BLaER1 (cell line): ENCODE data around the gene CDIP1.

Source experiments
- H3K27ac ChIP-seq: shearing (Covaris generic); formaldehyde crosslinking; 2 replicates; pipeline ENCODE4 v1.8.1; 2022
- H3K27me3 ChIP-seq: shearing (Covaris generic); formaldehyde crosslinking; 2 replicates; pipeline ENCODE4 v1.8.1; 2022
- H3K36me3 ChIP-seq: shearing (Covaris generic); formaldehyde crosslinking; 2 replicates; pipeline ENCODE4 v1.8.1; 2022
- H3K4me1 ChIP-seq: shearing (Covaris generic); formaldehyde crosslinking; 2 replicates; pipeline ENCODE4 v1.8.1; 2022
- H3K4me2 ChIP-seq: shearing (Covaris generic); formaldehyde crosslinking; 2 replicates; pipeline ENCODE4 v1.8.1; 2022
- H3K4me3 ChIP-seq: shearing (Covaris generic); formaldehyde crosslinking; 2 replicates; pipeline ENCODE4 v1.8.1; 2022
- H3K9ac ChIP-seq: shearing (Covaris generic); formaldehyde crosslinking; 2 replicates; pipeline ENCODE4 v1.8.1; 2022
- H3K9me3 ChIP-seq: shearing (Covaris generic); formaldehyde crosslinking; 2 replicates; pipeline ENCODE4 v1.8.1; 2022
- H4K20me1 ChIP-seq: shearing (Covaris generic); formaldehyde crosslinking; 2 replicates; pipeline ENCODE4 v1.8.1; 2022
- Cebpa-rat ChIP-seq: shearing (Covaris generic); IDR thresholded peaks from 2 replicates; pipeline ENCODE4 v1.8.1; 2022

The CDIP1 gene

DNA sequence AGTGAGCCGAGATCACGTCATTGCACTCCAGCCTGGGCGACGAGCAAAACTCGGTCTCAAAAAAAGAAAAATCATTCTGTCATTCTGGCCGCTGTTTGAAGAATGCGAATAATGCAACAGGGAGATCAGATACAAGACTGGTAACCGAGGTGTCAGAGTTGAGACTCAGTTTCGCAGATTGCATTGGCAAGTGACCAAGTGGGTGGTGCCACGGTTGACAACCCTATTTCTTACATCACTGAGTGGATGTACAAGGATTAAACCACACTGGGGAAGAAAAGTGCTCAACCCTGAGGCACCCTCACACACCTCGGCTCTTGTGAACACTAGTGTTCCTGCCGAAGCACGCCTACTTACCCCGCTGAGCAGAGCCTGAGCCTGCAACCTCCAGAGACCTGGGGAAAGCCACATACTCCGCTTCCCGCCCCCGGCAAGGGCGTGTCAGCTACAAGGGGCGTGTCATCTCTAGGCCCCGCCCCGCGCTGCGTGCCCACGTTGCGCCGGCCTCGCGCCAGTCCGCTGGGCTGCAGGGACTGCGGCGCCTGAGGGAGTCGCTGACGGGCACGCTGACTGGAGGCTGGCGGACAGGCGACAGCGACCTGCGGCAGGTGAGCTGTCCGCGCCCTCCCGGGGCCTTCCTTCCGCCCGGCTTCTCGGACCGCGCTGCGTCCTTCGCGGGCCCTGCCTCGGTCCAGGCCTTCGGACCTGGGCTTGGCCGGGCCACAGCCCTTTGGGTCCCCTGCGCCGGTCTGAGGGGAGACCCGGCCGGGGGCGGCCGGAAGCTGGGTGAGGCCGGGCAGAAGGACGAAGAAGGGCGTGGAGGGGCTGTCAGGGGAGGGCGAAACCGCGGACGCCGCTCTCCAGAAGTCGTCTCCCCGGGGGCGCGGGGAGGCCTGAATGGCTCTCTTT lies 62.4 kb downstream of the CDIP1 start, which contains the start of gene HMOX2:
HMOX2 (plus strand) TSS at position 519 of the 909 bp plus-strand sequence. CDS start 29,127 bp downstream, outside the sequence.
- peak within 1 kb of the TSS; percentile 91 for H3K27ac ChIP-seq
- peak within 1 kb of the TSS; percentile 87 for H3K9ac ChIP-seq
- peaks cover 48% of the 10 kb centered on the region for H3K4me1 ChIP-seq
- peak within 1 kb of the TSS; percentile 97 for H3K4me2 ChIP-seq
- H4K20me1 ChIP-seq, result peaks cover 43% of the 10 kb centered on the region
- H3K36me3 ChIP-seq, result peaks cover 2% of the 10 kb centered on the region
- peak within 1 kb of the TSS; percentile 80 for H3K4me3 ChIP-seq
- TF ChIP-seq Cebpa-rat, result no peak
- H3K27me3 ChIP-seq, result no peaks in the 10 kb centered on the region
- no peaks in the 10 kb centered on the region for H3K9me3 ChIP-seq

DNA sequence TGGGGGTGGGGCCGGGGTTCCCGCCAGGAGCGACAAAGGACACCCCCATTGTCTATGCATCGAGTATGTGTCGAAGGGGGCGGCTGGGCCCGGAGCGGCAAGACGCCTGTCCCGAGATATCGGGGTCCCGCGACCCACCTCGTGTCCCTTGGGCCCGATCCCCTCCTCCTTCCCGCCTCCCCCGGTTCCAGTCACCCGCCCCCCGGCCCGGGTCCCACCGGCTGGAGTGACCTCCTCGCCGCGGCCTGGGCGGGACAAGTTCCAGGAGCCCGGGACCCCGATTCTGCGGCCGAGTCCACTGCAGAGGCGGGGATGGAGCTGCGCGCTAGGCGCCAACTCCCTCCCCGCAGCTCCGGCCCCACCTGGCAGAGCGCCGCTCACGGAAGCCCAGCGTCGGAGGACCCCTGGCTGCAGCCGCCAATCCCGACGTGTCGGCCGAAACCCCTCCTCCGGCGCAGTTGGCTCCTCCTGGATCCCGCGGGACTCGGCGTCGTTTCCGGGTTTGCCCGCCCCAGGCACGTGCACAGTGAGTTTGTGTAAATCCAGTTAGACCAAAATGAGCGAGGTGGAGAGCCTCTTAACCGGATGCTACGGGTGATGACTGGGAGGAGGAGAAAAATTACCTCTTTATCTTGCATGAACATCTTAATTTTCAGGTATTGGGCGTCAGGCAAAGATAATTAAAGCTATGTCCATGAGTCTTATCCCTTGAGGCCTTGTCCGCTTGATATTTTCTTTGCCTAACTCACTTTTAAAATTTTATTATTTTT lies 64.2 kb downstream of the CDIP1 start, which contains the start of gene NMRAL1:
NMRAL1 (minus strand) TSS at position 434 of the 770 bp plus-strand sequence. CDS start 493 bp downstream, outside the sequence.
- peak within 1 kb of the TSS; percentile 87 for H3K9ac ChIP-seq
- H3K9me3 ChIP-seq, result no peaks in the 10 kb centered on the region
- H3K36me3 ChIP-seq, result peaks cover 17% of the 10 kb centered on the region
- H4K20me1 ChIP-seq, result peaks cover 28% of the 10 kb centered on the region
- H3K4me3 ChIP-seq, result peak within 1 kb of the TSS; percentile 80
- peak within 1 kb of the TSS; percentile 97 for H3K4me2 ChIP-seq
- peaks cover 48% of the 10 kb centered on the region for H3K4me1 ChIP-seq
- peak within 1 kb of the TSS; percentile 91 for H3K27ac ChIP-seq
- TF ChIP-seq Cebpa-rat, result no peak
- H3K27me3 ChIP-seq, result no peaks in the 10 kb centered on the region

DNA sequence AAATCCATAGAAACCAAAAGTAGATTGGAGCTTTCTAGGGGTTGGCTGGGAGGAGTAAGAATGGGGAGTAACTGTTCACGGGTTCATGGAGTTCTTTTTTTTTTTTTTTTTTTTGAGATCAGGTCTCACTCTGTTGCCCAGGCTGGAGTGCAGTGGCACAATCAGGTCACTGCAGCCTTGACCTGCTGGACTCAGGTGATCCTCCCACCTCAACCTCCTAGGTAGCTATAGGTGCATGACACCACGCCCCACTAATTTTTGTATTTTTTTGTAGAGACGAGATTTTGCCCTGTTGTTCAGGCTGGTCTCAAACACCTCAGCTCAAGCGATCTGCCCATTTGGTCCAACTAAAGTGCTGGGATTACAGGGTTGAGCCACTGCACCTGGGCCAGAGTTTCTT lies 65.7 kb downstream of the CDIP1 start:
- Histone ChIP-seq H3K4me3 (peak overlapping the region; percentile 80; the same call in 1 of the 2 replicates), H3K9me3 (no peaks in the 10 kb centered on the region), H4K20me1 (peaks cover 17% of the 10 kb centered on the region; the same call in 1 of the 2 replicates), H3K27ac (no peak overlapping the region), H3K9ac (no peak overlapping the region), H3K27me3 (no peaks in the 10 kb centered on the region), H3K4me2 (peak overlapping the region; percentile 97), H3K4me1 (peaks cover 42% of the 10 kb centered on the region), H3K36me3 (peaks cover 32% of the 10 kb centered on the region)
- no peak for TF ChIP-seq Cebpa-rat

DNA sequence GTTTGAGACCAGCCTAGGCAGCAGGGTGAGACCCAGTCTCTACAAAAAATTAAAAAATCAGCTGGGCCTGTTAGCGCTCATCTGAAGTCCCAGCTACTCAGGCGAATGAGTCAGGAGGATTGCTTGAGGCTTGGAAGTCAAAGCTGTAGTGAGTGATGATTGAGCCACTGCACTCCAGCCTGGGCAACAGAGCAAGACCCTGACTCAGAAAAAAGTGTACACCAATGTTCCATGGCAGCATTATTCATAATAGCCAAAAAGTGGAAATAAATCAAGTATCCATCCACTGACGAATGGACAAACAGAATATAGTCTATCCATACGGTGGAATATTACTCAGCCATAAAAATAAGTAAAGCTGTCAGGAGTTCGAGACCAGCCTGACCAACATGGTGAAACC lies 66.7 kb downstream of the CDIP1 start:
- Histone ChIP-seq H3K36me3 (peaks cover 42% of the 10 kb centered on the region), H3K4me3 (no peak overlapping the region), H3K27ac (no peak overlapping the region), H3K9ac (no peak overlapping the region), H3K4me2 (no peak overlapping the region), H3K4me1 (peaks cover 32% of the 10 kb centered on the region), H4K20me1 (peaks cover 10% of the 10 kb centered on the region; the same call in 1 of the 2 replicates), H3K9me3 (no peaks in the 10 kb centered on the region), H3K27me3 (no peaks in the 10 kb centered on the region)
- no peak for TF ChIP-seq Cebpa-rat

DNA sequence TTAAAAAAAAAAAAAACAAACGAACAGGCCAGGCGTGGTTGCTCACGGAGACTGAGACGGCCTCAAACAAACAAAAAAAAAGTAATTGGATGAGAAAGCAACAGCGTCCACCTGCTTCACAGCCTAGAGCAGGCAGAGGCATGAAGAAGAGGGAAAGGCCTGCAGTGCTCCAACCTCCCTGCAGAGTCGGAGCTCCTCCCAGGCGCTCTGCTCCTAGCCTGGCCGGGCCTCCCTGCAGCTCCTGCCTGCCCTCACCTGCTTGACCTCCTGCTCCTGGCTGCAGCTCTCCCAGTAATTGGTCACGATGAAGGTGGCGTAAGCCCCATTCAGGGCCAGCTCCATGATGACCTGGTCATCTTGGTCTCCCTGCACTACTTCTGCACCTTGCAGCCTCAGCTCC lies 69.6 kb downstream of the CDIP1 start:
- Histone ChIP-seq H3K4me2 (no peak overlapping the region), H4K20me1 (0 out of 2 replicates have a peak, but pooled peaks cover 9% of the 10 kb centered on the region), H3K9ac (no peak overlapping the region), H3K4me1 (peaks cover 17% of the 10 kb centered on the region), H3K9me3 (no peaks in the 10 kb centered on the region), H3K27me3 (no peaks in the 10 kb centered on the region), H3K4me3 (no peak overlapping the region), H3K36me3 (peaks cover 71% of the 10 kb centered on the region), H3K27ac (no peak overlapping the region)
- no peak for TF ChIP-seq Cebpa-rat

DNA sequence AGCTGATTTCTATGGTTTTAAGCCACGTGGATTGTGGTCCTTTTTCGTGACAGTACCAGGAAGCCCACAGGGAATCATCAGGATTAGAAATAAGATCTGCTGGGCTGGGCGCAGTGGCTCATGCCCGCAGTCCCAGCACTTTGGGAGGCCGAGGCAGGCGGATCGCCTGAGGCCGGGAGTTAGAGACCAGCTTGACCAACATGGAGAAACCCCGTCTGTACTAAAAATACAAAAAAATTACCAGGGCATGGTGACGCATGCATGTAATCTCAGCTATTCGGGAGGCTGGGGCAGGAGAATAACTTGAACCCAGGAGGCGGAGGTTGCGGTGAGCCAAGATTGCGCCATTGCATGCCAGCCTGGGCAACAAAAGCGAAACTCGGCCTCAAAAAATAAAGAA lies 70.7 kb downstream of the CDIP1 start:
- Histone ChIP-seq H4K20me1 (peaks cover 19% of the 10 kb centered on the region; the same call in 1 of the 2 replicates), H3K4me2 (no peak overlapping the region), H3K36me3 (peaks cover 82% of the 10 kb centered on the region), H3K9ac (no peak overlapping the region), H3K4me1 (peaks cover 6% of the 10 kb centered on the region), H3K4me3 (no peak overlapping the region), H3K27ac (no peak overlapping the region), H3K27me3 (no peaks in the 10 kb centered on the region), H3K9me3 (no peaks in the 10 kb centered on the region)
- no peak for TF ChIP-seq Cebpa-rat

DNA sequence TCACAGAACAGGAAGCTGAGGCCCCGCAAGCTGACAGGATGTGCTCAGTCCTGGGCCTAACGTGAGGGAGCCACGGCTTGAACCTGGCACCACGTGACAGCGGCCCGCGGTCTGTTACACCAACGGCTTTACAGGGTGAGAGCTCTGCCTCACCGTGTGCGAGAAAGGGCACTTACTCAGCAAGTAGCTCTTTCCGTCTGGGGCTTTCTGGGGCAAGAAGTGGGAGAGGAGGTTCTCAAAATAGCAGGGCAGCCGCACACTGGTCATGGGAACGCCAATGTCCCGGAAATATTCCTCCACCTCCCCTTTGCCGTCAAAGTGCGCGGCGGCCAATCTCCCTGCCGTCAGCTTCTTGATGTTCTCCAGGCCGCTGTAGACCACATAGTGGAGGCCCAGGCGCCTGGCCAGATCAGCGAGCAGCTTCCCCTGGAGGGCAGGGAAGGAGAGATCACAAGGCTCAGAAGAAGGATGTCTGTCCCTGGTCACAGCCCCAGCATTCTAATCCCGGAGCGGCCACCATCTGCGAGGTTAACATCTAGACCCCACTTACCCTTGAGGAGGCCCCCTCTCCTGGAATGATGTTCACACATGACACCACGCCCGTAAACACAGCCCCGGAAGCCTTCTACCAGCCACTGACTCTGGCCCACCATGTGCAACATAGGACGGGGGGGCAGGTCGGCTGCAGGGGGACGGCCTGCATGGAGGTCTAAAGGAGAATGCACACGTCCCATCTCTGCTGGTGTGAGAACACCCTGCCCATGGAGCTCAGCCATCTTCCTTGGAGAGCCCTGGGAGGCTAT lies 72.4 kb downstream of the CDIP1 start:
- no peaks in the 10 kb centered on the region for H3K9me3 ChIP-seq
- H3K27me3 ChIP-seq, result no peaks in the 10 kb centered on the region
- no peak overlapping the region for H3K27ac ChIP-seq
- TF ChIP-seq Cebpa-rat, result no peak
- H3K4me1 ChIP-seq, result no peaks in the 10 kb centered on the region
- peaks cover 19% of the 10 kb centered on the region; the same call in 1 of the 2 replicates for H4K20me1 ChIP-seq
- H3K4me3 ChIP-seq, result no peak overlapping the region
- peaks cover 97% of the 10 kb centered on the region for H3K36me3 ChIP-seq
- no peak overlapping the region for H3K9ac ChIP-seq
- no peak overlapping the region for H3K4me2 ChIP-seq

DNA sequence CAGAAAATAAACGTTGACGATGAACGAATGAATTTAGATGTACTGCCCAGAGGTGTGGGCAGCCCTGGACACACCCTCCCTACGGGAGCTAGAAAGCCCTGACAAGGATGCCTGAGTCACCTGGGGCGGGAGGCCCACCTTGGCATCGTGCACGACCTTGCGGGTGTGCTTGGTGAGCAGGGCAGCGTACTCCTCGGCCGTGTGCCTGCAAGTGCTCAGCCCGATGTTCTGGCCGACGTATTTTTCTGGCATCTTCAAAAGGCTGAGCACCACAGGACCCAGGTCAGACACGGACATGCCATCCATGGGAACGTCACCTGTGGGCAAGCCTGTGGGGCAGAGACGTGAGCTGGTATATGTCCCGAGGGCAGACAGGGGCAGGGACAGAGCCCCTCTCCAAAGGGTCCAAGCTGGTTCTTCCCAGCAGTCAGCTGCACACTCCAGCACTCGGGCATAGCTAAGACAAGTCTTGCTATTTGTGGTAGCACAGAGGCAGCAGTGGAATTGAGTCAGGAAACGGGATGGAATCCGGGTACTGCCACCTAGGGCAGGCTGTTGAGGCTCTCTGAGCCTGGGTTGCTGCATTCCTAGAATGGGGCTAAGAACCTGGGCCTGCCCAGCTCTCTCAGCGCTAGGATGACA lies 74.9 kb downstream of the CDIP1 start:
- Histone ChIP-seq H3K9me3 (no peaks in the 10 kb centered on the region), H3K4me2 (no peak overlapping the region), H3K4me1 (peaks cover 12% of the 10 kb centered on the region), H3K27me3 (no peaks in the 10 kb centered on the region), H3K36me3 (peaks cover 100% of the 10 kb centered on the region), H3K9ac (0 out of 2 replicates have a peak overlapping the region, but pooled peaks have one; percentile 19), H3K4me3 (no peak overlapping the region), H3K27ac (no peak overlapping the region), H4K20me1 (peaks cover 21% of the 10 kb centered on the region; the same call in 1 of the 2 replicates)
- TF ChIP-seq Cebpa-rat, result no peak
